SIG-M5 treated with dmso at 0.1 percent for 504 hours (cell line): ENCODE measurements around the gene SYNGR2.

Source experiments
- DNase-seq: peaks from one replicate; lab custom pipeline; 2025; ENCODE audit not compliant: unreplicated experiment; lab: John Stamatoyannopoulos, UW

The SYNGR2 gene

DNA sequence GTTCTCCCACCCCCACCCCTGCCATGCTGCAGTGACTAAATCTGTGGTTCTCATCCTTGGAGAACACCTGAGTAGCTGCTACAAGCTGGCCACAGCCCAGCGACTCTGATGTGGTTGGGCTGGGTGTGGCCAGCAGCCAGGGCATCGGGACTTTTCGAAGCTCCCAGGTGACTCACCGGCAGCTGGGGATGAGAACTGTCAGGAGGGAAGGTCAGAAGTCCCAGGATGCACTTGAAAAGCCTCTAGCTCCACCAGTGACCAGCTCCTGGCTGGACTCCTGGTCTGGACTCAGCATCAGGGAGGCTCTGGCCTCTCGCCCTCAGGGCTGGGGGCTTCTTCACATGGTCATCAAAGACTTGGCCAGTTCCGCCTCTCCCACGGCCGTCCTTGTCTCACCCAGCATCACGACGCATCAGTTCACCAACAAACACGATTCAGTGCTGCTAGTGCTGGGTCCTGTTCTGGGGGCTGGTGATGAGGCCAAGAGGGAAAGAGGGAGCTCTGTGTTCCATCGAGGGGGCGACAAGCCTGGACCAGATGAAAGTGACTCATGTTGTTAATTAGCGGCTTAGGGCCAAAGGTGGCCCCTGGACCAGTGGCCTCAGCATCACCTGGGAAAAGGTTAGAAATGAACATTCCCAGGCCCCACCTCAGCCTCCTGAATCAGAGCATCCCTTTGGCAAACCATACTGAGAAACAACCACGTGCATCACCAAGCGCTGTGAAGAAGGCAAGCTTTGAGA lies 26.1 kb upstream of the SYNGR2 start:
- DNase-seq = no peak

DNA sequence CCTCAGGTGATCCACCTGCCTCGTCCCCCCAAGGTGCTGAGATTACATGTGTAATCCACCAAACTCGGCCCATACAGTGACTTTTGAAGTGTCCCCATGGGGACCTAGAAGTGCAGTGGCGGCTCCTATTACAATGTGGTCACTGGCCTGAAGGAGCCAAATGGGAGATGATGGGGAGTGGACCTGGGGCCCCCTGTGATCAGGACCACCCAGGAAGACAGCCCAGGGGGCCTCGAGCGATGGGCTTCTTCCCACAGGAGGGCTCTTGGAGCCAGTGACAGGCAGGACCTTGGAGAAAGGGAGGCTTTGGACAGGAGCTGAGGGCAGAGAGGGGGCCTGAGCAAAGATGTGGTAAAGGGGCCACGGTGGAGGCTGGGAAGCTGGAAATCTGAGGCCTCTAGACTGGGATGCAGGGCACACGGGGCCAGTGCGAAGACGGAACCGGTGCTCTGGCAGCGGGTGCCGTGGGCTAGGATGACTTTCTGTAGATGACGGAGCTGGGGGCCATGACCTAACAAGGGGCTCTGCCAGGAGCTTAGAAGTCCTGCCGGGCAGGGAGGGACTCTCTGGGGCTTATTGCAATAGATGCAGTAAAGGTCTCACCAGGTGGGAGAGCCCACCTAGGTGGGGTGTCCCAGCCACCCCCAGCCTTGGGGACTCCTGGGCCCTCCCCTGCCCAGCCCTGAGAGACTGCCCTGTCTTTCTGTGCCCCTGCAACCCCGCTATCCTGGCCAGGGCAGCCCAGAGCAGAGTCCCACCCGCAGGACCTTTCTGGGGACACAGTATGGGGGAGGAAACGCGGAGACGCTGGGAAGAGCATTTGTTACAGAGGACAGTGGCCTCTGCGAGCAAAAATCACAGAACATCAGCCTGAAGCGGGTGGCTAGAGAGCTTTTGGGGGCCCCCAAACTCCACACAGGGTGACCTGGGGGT lies 24.9 kb upstream of the SYNGR2 start:
- no peak for DNase-seq

DNA sequence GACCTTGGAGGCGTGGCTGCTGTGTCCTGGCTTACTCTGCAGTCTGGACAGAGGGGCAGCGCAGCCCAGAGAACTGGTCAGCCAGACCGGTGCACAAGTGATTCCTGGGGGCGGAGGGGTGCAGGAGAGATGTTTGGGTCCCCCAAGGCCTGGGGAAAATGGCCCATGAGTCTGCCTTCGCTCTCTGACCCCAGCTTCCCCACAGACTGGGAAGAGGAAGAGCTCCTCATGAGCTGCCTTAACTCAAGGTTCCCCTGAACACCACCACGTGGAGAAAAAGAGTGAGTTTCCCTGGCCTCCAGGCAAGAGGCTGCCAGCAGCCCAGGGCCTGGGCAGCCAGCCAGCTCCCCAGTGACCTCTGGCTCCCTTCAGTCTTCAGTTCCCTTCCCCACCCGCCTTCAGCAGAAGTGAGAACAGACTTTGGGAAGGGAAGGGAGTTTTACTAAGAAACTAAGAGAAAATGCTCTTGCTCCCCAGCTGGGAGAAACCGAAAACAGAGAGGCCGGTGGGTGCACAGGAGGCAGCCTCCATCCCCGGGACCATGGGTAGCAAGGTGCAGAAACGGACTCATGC lies 24.1 kb upstream of the SYNGR2 start:
- peak; percentile 91 for DNase-seq

DNA sequence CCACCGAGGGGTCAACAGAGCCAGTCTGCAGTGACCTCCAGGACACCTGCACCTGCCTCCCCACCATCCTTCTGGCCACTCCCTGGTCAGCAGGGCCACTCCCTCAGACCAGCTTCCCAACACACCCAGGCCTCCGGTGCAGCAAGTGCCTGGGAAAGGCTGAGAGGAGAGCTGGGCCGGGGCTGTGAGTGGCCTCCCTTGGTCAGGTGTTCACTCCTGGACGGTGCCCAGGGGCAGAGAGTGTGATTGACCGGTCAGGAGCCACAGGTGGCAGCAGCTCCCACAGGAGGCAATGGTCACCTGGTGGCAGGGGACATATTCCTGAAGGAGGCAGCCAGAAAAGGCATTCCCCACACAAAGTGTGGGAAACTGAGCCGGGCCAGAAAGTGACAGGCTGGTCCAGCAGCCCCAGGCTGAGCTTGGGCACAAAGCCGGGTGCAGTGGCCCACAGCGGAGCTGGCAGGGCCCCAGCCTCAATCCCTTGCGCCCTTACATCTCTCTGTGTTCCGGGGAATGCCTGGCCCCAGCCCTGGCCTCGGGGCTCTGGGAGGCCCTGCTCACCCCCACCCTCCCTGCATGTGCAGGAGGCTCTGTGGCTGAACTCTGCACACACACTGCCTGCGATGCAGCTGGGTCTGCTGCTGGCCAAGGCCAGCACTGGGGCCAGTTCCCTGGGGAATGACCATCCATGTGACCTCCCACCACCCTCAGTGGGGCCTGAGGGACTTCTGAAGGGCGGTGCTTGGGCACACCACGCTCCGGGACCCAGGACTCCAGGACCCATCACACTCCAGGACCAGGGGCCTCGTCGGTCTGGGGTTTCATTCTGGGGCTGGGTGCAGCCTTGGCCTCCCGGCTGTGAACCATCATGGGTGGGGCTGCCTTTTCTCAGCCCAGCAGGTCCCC lies 23.4 kb upstream of the SYNGR2 start:
- DNase-seq = no peak

DNA sequence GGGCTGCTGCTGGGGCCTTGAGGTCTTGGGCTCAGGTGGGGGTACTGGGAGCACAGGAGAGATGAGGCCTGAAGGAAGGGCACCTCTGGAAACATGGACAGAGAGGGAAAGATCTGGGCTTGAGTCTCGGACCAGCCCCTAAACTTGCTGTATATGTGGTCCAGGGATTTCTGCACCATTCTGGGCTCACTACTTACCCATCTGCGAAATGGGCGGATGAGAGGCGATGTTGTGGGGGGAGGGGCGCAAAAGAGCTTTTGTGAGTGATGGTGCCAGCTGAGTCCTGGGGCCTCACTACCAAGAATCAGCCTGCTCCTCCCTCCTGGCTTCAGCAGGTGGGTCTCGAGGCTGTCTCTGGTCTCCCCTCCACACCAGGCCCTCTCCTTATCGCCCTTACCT lies 21.9 kb upstream of the SYNGR2 start:
- no peak for DNase-seq

DNA sequence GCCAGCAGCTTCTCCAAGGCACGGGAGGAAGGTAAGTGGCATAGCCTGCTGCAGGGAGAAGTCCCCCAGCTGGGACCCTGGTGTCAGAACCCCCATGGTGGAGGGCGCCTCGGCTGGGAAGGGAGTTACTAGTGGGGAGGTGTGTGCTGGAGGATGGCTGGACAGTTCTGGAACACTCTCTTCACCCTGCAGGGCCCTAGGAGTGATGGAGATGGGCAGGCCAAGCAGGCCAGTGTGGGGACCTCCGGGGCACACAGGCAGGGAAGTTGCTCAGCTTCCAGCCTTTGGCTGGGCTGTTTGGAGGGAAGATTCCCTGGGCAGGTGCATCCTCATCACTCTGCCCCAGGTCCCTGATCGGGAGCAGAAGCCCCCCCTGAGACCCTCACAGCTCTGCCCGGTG lies 21.5 kb upstream of the SYNGR2 start:
- no peak for DNase-seq

DNA sequence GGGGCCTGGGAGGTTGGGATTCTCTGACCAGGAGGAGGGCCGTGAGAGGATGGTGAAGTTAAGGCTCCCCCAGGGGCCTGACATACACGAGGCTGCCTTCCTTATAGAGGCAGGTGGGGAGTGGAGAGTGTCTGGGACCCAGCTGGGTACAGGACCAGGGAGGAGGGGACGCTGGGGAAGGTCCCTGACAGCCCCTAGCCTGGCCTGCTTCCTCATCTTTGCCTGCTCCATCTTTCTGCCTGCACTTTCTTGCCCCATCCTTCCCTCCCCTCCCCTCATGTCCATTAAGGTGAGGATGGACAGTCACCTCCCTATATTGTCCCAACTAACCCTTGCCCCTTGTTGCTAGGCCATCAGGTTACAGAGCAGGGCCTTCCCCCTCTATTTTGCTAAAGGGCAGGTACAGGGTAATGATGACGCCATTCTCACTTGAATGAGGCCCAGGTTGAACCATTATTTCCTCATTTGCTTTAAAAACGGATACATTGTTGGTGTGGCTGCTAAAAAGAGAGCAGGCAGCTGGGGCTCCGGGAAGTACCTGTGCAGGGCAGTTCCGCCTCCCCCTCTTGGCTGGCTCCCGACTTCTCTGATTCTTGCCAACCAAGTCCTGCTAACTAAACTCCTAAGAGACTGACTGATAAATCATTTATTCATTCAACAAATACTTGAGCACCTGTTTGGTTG lies 20.9 kb upstream of the SYNGR2 start:
- no peak for DNase-seq

DNA sequence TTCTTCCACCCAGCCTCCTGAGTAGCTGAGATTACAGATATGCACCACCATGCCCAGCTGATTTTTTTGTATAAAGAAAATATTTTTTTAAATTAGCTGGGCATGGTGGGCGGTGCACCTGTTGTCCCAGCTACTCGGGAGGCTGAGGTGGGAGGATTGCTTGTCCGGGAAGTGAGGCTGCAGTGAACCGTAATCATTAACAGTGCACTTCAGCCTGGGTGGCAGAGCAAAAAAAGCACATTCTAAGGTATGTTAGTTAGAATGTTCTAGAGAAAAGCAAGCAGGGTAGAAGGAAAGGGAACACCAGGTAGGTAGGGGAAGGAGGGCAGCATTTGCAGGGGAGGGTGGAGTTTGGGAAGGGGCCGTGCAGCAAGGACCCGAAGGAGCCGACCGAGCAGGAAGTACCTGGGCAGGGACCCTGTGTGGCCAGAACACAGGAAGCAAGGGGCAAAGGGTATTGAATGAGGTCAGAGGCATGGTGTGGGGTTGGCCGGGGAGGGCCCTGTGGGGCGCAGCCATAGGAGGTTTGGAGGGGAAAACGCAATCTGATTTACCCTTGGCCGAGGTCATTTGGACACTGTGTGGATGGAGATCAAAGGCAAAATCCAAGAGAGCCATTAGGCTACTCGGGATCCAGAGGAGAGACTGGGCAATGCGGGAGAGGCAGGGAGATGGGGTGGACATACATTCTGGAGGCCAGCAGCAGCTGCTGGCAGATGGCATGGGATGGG lies 19.9 kb upstream of the SYNGR2 start:
- no peak for DNase-seq

DNA sequence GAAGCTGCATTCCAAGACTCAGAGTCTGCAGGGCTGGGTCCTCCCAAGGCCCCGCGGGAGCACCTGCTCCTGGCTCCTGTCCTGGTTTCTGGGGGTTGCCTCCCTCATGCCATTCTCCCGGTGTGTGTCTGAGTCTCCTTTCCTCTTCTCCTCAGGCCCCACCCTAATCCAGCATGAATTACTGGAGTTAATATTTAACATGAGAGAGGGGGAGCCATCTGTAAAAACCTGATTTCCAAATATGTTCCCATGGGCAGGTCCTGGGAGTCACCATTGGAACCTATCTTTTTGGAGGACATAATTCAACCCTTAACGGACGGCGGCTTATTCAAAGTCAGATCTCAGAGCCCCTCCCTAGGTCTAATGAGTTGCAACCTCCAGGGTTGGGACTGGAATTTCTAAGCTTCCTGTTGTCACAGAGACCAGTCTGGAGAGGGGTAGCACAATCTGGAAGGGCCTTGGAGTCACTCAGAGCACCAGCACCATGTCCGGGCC lies 16.8 kb upstream of the SYNGR2 start:
- no peak for DNase-seq

DNA sequence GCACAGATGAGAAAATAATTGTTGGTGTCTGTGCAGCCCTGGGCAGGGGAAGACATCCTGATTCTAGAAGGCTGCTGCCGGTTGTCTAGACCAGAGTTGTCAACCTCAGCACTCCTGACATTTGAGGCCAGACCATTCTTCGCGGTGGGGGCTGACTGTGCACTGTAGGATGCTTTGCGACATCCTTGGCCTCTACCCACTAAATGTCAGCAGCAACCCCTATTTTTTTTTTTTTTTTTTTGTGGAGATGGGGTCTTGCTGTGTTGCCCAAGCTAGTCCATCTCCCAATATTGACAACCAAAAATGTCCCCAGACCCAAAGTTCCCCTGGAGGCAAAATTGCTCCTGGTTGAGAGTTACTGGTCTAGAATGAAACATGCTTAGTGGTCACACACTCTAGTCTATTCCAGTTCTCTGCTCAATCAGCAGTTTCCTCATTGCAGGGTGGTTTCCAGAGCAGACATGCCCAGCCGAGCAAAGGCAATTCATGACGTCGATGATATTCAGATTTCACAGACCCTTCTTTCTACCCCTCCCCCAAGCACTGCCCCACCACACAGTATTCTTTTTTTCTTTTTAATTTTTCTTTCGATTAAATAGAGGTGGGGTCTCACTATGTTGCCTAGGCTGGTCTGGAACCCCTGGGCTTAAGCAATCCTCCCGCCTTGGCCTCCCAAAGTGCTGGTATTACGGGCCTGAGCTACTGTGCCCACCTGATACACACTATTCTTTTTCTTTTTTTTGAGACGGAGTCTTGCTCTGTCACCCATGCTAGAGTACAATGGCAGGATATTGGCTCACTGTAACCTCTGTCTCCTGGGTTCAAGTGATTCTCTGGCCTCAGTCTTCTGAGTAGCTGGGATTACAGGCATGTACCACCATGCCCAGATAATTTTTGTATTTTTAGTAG lies 13.2 kb upstream of the SYNGR2 start:
- peak; percentile 66 for DNase-seq

DNA sequence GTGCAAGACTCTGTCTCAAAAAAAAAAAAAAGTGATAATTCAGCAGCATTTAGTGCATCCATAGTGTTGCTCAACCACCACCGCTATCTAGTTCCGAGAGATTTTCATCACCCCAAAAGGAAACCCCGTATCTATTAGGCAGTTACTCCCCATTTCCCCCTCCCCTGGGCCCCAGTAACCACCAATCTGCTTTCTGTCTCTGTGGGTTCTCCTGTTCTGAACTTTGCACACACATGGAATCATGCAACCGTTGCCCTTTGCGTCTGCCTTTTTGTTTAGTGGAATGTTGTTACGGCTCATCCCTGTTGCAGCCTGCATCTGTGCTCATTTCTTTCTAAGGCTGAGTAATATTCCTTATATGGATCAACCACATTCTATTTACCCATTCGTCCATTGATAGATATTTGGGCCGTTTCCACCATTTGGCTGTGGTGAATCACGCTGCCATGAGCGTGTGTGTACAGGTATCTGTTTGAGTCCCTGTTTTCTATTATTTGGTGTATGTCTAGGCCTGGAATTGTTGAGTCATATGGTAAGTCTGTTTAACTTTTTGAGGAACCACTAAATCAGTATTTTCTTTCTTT lies 8.7 kb upstream of the SYNGR2 start:
- peak; percentile 55 for DNase-seq

DNA sequence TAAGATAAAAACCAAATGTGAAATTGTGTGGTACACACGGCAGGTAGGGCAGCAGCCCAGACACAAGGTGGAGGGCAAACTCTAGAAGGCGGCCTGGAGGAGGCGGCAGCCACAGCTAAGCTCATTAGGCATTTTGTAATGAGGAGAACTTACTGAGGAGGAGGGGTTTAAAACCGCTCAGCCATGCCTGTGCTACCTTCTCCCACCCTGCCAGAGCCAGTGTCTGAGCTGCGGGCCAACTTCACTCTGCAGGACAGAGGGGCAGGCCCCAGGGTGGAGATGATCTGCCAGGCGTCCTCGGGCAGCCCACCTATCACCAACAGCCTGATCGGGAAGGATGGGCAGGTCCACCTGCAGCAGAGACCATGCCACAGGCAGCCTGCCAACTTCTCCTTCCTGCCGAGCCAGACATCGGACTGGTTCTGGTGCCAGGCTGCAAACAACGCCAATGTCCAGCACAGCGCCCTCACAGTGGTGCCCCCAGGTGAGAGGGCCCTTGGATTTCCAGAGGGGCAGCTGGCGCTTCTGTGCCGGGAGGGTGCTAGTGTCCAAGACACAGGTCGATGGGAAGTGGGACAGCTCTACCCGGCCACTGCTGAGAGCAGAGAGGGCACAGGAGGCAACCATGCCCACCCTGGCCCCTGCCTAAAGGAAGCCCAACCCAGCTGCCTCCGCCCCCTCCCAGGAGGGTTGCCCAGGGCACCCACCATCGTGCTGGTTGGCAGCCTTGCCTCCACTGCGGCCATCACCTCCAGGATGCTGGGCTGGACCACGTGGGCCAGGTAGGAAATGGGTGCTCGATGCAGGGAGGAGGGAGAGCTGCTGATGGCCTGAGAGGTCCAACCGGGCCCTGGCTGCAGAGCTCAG lies 4.3 kb upstream of the SYNGR2 start:
- no peak for DNase-seq

DNA sequence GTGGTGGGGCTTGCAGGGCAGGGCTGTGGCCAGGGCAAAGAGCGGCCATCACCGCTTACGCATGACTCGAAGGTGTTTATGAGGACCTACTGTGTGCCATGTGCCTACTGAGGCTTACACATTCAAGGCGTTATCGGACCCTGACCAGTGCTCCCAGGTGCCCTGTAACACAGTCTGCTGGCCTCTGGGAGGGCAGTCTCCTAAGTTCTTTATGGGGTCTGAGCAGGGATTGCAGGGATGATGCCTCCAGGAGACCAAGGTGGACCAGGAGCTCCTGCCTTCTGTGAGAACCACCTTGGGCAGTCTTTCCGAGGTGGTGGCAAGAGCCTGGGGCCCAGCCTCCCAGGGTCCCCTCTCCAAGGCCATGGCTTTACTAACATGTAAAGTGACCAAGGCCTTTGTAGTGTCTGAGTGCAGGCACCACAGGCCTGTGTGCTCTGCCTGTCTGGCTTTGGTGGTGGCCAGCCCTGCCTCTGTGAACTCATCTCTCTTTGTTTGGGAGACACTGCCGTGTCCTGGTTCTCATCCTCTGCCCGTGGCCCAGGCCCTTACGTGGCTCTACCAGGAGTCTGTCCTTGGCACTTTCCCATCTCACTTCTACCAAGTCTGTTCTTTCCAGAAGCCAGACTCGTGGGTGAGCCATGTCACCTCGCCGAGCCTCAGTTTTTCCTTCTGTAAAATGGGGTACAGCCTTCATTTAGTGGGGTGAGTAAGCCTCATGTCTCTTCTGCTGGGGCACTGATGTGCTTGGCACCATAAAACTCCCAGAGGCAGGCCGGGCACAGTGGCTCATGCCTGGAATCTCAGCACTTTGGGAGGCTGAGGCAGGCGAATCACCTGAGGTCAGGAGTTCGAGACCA lies 3.4 kb upstream of the SYNGR2 start:
- no peak for DNase-seq

DNA sequence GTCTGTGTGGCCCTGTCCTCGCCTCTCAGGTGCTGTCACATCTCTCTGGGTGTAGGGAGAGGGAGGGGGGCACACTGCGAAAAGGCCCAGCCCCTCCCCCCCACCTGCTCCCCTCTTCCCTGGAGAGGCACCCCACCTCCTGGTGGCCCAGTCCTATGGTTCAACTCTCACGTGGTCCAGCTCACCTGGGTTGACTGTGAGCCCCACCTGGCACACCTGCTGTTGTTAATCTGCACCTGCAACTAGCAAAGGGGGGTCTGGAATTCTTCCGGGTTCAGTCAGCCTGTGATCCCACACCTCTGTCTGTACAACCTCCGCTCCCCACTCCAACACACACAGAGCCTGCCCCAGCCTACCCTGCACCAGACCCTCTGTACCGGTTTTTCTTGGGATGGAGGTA lies 2.0 kb upstream of the SYNGR2 start:
- DNase-seq = no peak

DNA sequence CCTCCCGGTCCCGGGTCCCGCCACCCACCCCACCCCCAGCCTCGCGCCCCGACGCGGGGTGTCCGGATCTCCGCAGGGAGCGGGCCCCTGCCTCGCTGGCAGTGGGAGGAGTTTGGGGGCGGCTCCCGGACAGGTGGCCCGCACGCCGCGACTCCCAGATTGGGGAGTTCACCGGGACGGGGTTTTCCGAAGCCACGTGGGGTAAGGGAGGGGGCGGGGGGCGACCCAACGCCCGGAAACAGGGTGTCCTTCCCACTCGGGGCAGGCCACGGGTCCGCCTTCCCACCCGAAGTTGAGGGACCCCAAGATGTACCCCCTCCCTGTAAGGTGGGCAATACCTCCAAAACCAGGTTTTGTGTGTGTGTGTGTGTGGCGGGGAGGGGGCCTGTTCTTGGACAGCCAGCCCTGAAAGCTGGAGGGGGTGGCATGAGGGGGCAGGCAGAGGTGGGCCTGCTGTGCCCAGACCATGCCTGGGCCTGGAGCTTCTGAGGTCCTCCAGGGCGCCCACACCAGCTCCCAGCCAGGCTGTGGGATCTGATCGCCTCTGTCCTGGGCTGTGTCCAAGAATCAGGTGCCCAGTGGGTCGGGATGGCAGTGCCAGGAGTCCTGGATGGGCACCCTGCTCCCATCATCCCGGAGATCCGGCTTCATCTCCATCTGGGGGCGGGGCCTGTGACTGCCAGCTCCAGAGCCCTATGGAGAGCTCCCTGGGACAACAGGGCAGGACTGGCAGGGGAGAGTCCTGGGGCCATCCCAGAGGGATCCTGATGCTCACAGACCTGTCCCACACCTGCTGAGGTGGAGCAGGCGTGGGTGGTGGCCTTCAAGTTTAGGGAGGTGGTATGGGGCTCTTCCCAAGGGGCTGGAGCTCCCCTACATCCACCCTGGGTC lies 767 bp downstream of the SYNGR2 start:
- peak; percentile 20 for DNase-seq
